A172 (cell line): ENCODE measurements around the gene CPN1. TPM values are rescaled to one million over a fixed set of nuclear protein-coding genes. Genes with fewer than 3 reads are reported as not detected.
"Not testable (repeated sequence)": the region's sequence is repeated elsewhere in the genome, so short reads cannot be mapped to it uniquely, and the experiment has no call there.

ENCODE experiments used
- DNase-seq: peaks from one replicate; pipeline ENCODE4 v3.0.0-alpha.2; 2015; ENCODE audit warnings: low spot score
- total RNA-seq: library from RNA; depleted of rRNA; stranded (reverse); fragments of >200 nt; shearing (Covaris generic); gene quantifications from 2 replicates; pipeline ENCODE4 v1.2.3, GENCODE V29; 2014

The CPN1 gene
- total RNA-seq, 1 experiment from 2014 or later = not detected

DNA sequence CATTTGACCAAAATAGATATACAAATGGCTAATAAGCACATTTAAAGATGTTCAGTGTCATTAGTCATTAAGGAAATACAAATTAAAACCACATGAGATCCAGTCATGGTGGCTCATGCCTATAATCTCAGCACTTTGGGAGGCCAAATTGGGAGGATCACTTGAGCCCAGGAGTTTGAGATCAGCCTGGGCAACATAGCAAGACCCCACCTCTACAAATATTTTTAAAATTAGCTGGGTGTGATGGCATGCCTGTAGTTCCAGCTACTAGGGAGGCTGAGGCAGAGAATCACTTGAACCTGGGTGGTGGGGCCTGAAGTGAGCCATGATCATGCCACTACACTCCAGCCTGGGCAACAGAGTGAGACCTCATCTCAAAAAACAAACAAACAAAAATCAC lies 607 bp upstream of the CPN1 start:
- DNase-seq = not testable (repeated sequence)

DNA sequence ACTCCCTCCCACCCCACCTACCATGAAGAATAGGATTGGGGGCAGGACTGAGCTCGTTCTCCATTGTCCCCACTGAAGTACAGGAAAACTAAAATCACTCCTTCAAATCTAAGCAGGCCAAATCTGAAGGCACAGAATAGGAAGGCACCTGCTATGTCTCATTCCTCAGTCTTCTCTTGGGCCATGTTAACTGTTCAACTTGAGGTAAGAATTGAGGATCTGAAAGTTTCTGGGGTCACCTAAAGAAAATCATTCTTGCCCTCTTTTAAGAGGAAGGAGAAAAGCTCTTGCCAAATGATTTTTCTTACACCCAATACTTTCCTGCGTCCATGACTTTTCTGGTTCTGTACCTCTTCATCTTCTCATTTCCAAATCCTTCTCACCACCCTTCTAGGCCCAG lies 4.9 kb downstream of the CPN1 start:
- DNase-seq = no peak

DNA sequence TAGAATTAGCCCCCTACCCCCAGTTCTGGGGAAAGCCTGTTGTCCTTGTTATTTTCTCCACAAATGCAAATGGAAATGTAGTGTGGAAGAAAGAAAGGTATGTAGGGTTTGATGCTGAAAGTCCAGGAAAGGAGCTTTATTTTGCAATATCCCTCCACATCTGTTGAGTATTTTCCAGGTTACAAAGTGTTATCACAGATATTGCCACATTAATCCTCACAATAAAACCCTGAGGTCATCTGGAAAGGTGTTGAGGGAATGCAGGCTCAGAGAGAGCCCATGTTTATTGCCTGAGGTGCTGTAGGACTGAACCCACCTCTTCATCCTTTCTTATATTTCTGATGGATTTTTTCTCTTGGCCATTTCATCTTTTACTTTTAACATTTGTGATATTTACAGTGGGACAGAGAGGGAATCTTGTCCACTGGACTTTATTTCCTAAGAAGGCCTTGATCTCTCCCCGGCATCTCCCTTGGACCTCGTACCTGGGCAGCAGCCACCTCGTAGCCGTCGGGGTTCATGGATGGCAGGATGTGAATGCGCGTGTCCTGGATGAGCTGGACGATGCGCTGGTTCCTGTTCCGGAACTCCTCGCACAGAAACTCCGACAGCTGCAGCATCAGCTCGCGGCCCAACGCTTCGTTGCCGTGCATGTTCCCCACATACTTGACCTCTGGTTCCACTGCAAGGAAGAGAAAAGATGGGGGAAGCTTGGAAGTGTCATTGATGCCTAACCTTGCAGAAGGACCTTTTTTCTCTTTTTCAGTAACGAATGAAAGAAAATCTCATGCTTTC lies 6.0 kb downstream of the CPN1 start:
- no peak for DNase-seq

DNA sequence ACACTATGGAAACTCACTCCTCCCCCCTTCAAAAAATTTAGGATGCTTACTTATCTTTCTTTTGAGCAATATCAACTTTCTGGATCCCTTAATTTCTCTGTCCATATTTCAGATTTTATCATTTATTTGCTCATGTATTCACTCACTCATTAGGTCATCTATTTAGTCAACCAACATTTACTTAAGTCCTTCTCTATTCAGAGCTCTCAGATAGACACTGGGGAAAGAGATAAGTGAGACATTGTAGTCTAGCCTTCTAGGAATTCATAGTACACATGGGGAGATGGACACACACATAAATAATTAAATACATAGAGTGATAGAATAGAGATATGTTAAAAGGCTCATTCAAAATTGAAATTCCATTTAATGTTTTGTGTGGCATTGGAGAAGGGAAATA lies 9.2 kb downstream of the CPN1 start:
- no peak for DNase-seq

DNA sequence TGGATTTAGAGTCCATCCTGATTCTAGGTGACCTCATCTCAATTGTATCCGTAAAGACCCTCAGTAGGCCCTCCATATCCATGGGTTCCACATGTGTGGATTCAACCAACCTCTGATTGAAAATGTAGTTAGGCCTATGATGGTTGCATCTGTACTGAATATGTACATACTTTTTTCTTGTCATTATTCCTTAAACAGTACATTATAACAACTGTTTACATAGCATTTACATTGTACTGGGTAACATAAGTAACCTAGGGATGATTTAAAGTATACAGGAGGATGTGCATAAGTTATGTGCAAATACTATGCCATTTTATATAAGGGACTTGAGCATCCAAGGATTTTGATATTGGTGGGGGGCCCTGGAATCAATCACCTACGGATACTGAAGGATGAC lies 10.1 kb downstream of the CPN1 start:
- DNase-seq = no peak

DNA sequence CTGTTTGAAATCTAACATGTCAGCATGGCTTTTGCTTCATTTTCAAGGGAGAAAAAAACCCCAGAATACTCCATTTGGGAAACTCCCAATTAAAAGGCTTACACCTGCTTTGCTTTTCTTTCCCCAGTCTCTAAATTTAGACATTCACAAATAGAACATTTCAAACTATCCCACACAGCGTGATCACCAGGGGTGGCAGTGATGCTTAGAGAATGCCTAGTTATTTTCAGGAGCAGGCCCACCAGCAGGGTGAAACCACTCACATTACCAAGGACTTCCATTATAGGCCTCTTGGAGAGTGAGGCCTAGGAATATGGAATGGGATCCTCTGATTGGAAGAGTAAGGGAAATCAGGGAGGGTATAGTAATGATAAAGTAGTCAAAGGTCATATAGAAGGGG lies 14.2 kb downstream of the CPN1 start:
- no peak for DNase-seq

DNA sequence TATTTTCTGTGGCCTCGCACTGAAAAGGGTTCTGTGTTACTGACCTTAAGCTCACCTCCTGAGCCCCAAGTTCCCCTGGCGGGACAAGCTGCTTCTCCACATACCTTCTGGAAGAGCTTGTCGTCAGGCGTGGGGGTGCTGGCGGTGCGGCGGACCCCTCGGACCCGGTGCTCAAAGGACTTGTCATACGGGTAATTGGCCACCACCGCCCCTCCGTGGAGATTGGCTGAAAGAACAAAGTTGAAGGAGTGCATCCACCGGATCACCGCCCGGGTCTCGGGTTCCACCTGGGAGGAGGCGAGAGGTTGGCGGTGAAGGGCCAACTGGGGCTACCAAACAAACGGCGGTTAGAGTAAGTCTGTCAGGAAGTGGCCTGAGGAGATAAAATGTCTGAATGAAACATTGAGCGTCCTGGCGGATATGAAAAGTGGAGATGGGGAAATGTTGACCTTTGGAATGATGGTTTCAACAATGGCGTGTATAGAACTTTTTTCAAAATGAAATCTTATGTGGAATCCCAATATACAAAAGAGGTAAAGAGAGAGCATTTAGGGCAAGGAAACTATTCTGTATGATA lies 16.5 kb downstream of the CPN1 start:
- no peak for DNase-seq

DNA sequence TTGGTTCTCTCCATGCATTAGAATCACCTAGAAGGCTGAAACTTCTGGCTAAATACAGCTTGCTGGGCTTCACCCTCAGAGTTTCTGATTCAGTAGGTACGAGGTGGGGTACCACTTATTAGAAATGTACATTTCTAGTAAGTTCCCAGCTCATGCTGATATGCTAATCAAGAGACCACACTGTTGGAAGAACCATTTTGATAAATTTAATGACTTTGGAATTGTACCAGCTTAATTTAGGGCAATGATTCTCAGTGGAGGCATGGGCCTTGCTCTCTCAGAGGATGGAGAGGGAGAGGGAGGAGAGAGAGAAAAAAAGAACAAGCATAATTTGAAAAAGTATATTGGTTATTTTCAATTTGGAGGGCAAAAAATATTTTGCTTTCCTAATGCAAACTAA lies 20.3 kb downstream of the CPN1 start:
- DNase-seq = no peak

DNA sequence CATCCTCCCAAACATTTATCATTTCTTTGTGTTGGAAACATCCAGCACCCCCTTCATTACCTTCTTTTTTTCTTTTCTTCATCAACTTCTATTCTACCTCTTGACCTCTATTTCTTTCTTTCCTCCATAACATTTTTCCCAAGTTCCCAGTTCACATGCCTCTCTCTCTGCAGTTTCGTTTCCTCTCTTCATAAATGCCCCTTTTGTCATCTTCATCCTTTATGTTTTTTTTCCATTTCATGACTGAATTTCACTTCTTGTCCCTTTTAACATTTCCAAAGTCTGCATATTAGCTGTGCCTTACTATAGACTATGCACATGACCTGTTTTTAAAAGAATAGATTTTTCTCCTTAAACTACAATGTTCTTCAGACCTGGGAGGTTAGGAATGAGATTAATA lies 23.7 kb downstream of the CPN1 start:
- no peak for DNase-seq

DNA sequence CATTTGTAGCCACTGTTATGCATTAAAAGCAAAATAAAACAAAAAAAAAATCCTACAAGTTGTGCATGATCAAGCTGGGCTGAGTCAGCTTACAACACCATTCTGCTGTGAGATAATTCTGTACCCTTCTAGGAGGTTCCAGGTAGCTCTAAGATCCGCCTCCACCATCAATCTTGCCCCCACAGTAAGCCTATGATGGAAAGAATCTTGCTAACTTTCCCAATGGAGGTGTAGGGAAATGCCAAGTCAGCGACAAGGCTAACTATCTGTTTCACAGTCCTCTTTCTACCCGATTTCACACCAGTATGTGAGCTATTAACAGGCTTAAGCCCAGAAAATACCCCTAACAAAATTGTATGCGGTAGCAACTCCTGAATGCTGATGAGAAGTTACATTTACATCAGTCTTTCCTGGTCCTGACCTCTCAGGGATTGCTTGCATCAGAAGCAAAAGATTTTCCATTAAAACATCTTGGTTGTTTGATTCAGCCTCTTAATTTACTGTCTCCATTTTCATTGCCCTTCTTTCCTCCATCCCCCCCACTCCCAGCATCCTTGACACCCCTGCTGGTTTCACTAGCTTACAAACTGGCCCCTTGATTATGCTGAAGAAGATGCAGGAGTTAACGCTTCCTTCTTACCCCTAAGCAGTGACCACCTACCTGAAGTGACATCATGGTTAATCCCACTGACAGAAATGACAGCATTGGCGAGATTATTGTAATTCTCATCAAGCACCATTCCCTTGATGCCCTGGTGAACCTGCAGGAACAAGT lies 27.8 kb downstream of the CPN1 start:
- DNase-seq = no peak

DNA sequence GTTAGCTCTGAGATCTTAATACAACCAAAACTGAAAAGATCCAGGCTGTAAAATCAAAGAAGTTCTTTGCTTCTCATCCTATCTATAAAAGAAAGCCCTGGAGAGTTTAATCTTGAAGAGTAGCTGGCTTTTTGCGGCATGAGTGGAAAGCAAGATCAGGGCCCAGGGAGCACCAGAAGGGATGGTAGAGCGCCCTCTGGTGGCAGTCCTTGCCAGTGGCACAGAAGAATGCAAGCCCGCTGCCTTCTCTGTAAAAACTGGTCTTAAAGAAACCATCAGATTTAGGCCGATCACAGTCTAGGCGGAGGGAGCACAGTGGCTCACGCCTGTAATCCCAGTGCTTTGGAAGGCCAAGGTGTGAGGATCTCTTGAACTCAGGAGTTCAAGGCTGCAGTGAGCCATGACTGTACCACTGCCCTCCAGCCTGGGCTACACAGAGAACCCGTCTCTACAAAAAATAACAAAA lies 35.6 kb downstream of the CPN1 start:
- peak; percentile 85 for DNase-seq

DNA sequence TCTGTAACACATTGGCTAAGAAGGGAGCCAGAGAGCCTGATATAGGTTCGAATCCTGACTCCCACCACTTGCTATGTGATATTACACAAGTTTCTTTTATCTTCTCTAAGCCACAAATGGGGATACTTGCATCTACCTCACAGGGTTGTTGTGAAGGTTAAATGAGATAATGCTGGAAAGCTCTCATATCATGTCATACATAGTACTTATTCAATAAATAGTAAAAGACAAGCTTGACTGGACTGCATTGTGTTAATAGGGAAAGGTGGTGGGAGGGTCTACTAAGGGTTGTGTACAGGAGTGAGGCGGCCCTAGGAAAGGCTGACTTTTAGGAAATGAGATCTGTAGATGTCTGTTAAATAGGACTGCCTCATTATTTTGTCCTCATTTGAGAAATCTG lies 36.1 kb downstream of the CPN1 start:
- DNase-seq = no peak

DNA sequence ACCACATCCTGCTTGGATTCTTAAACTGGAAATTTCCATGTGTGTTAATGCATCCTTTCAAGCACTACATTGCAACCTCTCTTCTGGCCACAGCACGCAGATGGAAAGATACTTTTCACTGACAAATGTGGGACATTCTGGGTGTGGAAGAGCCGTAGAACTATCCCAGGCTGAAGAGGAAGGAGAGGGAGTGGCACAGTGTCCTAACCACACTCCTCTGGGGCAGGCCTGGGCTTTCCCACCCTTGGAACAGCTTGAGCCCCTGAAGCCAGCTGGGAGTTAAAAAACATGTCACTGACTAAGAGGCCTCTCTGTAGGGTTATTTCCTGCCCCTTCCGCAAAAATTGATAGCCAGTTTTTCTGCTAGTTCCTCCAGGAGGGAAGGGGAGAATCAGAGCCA lies 37.9 kb downstream of the CPN1 start:
- peak; percentile 66 for DNase-seq

DNA sequence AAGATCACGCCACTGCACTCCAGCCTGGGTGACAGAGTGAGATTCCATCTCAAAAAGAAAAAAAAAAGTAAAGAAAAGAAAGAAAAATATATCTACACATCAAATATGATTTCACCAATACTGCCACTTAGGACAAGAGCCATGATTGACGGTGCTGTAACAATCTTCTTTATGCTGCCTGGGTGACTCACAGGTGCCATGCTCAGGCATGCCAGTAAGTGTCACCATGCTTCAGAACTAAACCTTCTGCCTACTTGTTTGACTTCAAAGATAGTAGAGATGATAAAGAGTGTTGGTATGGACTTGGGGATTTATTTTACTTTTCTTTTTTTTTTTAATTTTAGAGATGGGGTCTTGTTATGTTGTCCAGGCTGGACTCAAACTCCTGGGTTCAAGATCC lies 38.3 kb downstream of the CPN1 start:
- DNase-seq = peak; percentile 69

DNA sequence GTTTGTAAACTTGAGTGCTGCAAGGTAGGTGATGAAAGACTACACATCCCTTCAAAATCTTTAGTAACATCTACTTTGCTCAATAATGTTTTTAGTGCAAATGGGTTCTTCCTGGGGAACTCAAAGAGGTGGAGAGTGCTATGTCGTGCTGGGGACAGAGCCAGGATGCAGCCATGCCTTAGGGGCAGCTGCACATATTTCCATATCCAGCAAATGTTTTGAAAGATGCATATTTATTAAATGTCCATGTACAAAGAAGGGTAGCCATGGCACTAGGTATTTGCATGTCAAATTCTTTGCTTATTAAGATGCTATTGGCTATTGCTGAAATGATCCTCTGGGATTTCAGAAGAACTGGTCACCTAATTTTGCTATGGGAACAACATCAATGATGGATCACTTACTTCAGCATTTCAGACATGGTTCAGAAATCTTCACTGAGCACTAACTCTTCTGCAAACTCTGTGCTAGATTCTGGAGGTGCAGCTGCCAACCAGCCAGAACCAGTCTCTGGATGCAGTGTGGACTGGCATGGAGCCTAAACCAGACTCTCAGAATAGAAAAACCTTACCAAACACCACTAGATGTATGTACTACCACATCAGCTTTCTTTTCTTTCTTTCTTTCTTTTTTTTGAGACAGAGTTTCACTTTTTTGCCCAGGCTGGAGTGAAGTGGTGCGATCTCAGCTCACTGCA lies 40.2 kb downstream of the CPN1 start:
- DNase-seq = no peak

DNA sequence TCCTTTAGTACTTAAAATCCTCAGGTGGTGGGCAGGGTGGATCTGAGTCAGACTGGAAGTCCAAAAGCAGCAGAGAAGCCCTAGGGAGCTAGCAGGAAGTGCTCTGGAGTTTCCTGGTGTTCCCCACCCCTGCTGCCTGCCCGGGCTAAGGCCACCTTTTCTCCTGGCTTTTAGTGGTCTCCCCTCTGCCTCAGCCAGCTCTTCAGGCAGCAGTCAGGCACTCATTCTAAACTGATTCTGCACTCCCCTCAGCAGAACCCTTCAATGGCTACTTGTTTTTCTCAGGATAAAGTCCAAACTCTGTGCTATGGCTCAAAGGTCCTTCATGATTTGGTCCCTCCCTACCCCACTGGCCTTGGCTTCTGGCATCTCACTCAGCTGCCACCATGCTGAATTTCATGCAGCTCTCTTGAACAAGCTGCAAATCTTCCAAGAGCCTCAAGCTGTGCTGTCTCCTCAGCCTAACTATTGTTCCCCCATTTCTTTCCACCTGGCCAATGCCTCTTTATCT lies 43.1 kb downstream of the CPN1 start:
- DNase-seq = peak; percentile 23

DNA sequence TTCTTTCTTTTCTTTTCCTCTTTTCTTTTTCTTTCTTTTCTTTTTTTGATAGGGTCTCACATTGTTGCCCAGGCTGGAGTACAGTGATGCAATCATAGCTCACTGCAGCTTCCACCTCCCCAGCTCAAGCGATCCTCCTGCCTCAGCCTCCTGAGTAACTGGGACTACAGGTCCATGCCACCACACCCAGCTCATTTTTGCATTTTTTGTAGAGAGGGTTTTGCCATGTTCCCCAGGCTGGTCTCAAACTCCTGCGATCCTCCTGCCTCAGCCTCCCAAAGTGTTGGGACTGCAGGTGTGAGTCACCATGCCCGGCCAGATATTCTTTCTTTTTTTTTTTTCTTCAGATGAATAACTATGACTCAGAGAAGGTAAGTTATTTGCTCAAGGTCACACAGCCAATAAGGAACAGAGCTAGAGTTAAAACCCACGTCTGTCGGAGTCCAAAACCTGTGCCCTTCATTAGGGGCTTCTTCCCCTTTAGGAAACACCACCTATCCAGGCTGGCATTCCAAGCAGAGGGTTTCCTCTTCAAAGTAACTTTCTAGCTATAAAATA lies 43.8 kb downstream of the CPN1 start:
- no peak for DNase-seq

DNA sequence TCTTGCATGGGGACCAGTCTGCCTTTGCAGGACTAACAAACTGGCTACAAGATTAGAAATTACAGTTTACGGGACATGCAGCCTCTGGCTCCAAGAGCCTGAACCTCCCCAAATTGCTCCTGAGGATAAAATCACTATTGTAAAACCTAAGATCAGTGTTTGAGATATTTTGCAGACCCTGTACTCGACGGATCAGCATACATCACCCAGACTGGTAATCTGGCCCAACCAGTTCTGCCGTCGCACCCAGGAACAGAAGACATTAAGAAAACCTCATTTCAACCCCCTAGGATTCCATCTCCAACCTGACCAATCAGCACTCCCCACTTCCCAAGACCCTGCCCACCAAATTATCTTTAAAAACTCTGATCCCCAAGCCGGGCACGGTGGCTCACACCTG lies 44.8 kb downstream of the CPN1 start:
- no peak for DNase-seq

DNA sequence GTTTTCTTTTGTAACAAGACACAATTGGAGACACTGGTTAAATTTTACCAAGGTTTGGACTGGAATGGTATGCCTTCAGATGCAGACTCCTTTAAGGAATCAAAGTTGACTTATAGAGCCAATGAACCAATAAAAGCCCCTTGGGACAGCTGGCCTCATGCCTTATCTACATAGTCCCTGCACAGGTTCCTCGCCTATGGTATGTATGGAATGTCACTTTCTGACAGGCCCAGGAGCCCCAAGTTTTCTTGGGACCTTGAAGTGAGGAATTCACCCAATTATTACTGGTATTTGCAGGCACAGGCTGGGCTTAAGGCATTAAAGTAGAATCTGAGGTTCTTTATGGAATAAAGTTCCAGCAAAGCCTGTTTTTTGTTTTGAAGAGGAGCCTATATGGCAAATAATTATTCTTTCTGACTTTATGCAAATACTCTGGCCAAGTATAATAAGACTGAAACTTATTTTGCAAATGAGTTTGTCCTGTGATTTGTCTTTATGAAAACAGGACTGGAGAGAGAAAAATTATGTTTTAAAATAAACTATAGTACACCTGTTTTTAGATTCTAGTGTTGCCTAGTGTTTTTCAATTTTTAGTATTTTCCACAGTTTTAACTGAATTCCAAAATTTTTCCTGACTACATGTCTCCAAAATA lies 47.8 kb downstream of the CPN1 start:
- no peak for DNase-seq

DNA sequence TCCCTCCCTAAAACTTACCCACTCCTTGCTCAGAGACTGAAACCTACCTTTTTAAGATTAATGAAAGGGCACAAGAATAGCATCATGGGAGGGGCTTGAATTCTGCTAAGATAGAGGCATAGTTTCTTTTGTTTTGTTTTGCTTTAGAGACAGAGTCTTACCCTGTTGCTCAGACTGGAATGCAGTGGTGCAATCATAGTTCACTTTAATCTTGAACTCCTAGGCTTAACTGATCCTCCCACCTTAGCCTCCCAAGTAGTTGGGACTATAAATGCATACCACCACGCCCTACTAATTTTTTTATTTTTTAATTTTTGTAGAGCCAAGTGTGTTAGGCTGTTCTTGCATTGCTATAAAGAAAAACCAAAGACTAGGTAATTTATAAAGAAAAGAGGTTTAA lies 54.3 kb downstream of the CPN1 start:
- DNase-seq = no peak

DNA sequence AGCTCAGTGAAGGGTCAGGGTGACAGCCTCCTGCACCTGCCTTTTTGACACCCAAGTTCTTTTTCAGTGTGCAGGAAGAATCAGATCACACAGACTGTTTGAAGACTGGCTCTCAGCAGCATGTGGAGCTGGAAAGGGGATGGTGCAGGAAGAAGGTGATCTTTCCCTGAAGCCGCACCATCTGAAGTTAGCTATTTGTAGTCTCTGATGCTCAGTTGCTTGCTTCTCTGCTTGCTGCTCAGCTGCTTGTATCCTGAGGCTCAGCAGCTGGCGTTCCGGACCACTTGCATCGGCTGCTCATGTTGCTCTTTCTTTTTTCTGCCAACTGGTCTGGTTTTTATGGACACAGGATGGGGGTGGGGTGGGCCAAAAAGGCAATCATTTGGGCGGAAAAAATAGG lies 56.1 kb downstream of the CPN1 start:
- no peak for DNase-seq
